CD14-positive monocyte (primary cell): ENCODE results near the gene SLC39A3. TPM values are rescaled to one million over a fixed set of nuclear protein-coding genes. Genes with fewer than 3 reads are reported as not detected.

ENCODE experiments used
- DNase-seq, 3 donors: peaks; one replicate each; pipeline ENCODE4 v3.0.0-alpha.2; 2011 to 2022
- H2AFZ ChIP-seq: 2 replicates; pipeline ENCODE4 v1.6.0; 2012; ENCODE audit warnings: mild to moderate bottlenecking, low read depth, low read length, inconsistent platforms; ENCODE audit not compliant: insufficient read depth, poor library complexity, severe bottlenecking
- H3K27ac ChIP-seq, 2 donors: 1 replicate in 1 of 2; 2 replicates in 1 of 2; pipeline ENCODE4 v1.5.1; 2012 to 2013; ENCODE audit warnings: low read length in 2 of 2, control low read depth in 1 of 2, inconsistent platforms in 1 of 2, low read depth in 1 of 2, mild to moderate bottlenecking in 1 of 2
- H3K27me3 ChIP-seq, 2 donors: one replicate each; pipeline versions ENCODE4 v1.6.0 to v1.6.1; 2011 to 2013; ENCODE audit warnings: low read length in 2 of 2; ENCODE audit not compliant: control insufficient read depth in 2 of 2, insufficient read depth in 2 of 2
- H3K36me3 ChIP-seq, 2 donors: replicated peaks in 1 of 2; 1 replicate in 1 of 2; 2 replicates in 1 of 2; pipeline versions ENCODE4 v1.5.1 to v1.6.1; 2012 to 2013; ENCODE audit warnings: low read length in 2 of 2, control low read depth in 1 of 2, inconsistent platforms in 1 of 2, mild to moderate bottlenecking in 1 of 2; ENCODE audit not compliant: insufficient read depth in 2 of 2, control insufficient read depth in 1 of 2
- H3K4me1 ChIP-seq, 2 donors: 1 replicate in 1 of 2; 2 replicates in 1 of 2; pipeline versions ENCODE4 v1.5.1 to v1.6.1; 2012 to 2013; ENCODE audit warnings: low read length in 2 of 2, control low read depth in 1 of 2, inconsistent platforms in 1 of 2, mild to moderate bottlenecking in 1 of 2, moderate library complexity in 1 of 2; ENCODE audit not compliant: insufficient read depth in 2 of 2, control insufficient read depth in 1 of 2
- H3K4me2 ChIP-seq: replicated peaks from 2 replicates; pipeline ENCODE3; 2012; ENCODE audit warnings: low read length, moderate library complexity, mild to moderate bottlenecking; ENCODE audit not compliant: poor library complexity, severe bottlenecking; ENCODE audit errors: extremely low read depth
- H3K4me3 ChIP-seq, 3 experiments: fragments of 200-600 bp in 1 of 3; sonication (generic) in 1 of 3; replicated peaks in 1 of 3; 1 replicate in 2 of 3; 2 replicates in 1 of 3; pipeline ENCODE4 v1.5.1; 2011 to 2013; ENCODE audit warnings: low read length in 3 of 3, mild to moderate bottlenecking in 3 of 3, control low read depth in 2 of 3, low read depth in 2 of 3, inconsistent platforms in 1 of 3, moderate library complexity in 1 of 3
- H3K79me2 ChIP-seq: 2 replicates; pipeline ENCODE4 v1.6.0; 2012; ENCODE audit warnings: mild to moderate bottlenecking, control low read depth, inconsistent platforms, low read length, moderate library complexity; ENCODE audit not compliant: insufficient read depth
- H3K9ac ChIP-seq: 2 replicates; pipeline ENCODE4 v1.6.0; 2017; ENCODE audit warnings: low read length, mild to moderate bottlenecking; ENCODE audit not compliant: insufficient read depth, poor library complexity, severe bottlenecking
- H3K9me3 ChIP-seq, 2 donors: replicated peaks in 1 of 2; 1 replicate in 1 of 2; 2 replicates in 1 of 2; pipeline versions ENCODE4 v1.5.1 to v1.6.1; 2012 to 2013; ENCODE audit warnings: low read length in 2 of 2, control low read depth in 1 of 2; ENCODE audit not compliant: control insufficient read depth in 1 of 2, insufficient read depth in 1 of 2
- H4K20me1 ChIP-seq: 2 replicates; pipeline ENCODE4 v1.6.0; 2012; ENCODE audit warnings: mild to moderate bottlenecking, low read length, control low read depth, moderate library complexity; ENCODE audit not compliant: insufficient read depth
- H3K27ac Mint-ChIP-seq, 7 donors: one replicate each; pipeline ENCODE4 v1.8.0; 2020; ENCODE audit warnings: mild to moderate bottlenecking in 7 of 7, mixed read lengths in 7 of 7, moderate library complexity in 6 of 7, inconsistent platforms in 2 of 7
- H3K27me3 Mint-ChIP-seq, 3 donors: one replicate each; pipeline ENCODE4 v1.8.0; 2021 to 2022; ENCODE audit warnings: low read depth in 3 of 3, mild to moderate bottlenecking in 3 of 3, mixed read lengths in 3 of 3, moderate library complexity in 3 of 3, inconsistent platforms in 1 of 3
- H3K36me3 Mint-ChIP-seq, 2 donors: one replicate each; pipeline ENCODE4 v1.8.0; 2020; ENCODE audit warnings: mixed read lengths in 2 of 2, inconsistent platforms in 1 of 2, mild to moderate bottlenecking in 1 of 2
- H3K4me1 Mint-ChIP-seq: one replicate; pipeline ENCODE4 v1.8.0; 2020; ENCODE audit warnings: mild to moderate bottlenecking, mixed read lengths
- H3K4me3 Mint-ChIP-seq, 2 donors: one replicate each; pipeline ENCODE4 v1.8.0; 2020; ENCODE audit warnings: mild to moderate bottlenecking in 2 of 2, mixed read lengths in 2 of 2, moderate library complexity in 1 of 2
- H3K9me3 Mint-ChIP-seq, 7 donors: one replicate each; pipeline ENCODE4 v1.8.0; 2020 to 2022; ENCODE audit warnings: mixed read lengths in 7 of 7, mild to moderate bottlenecking in 6 of 7, moderate library complexity in 6 of 7, inconsistent platforms in 2 of 7
- WGBS: methylation state at CpG from one replicate; pipeline ENCODE4 v1.1.5; 2013; ENCODE audit warnings: missing lambda C conversion rate; ENCODE audit not compliant: insufficient coverage; 5-methylcytosine and 5-hydroxymethylcytosine counted together
- intact Hi-C, 2 donors: fragments of 100-400 bp; cut with micrococcal nuclease; formaldehyde crosslinking; loops; one replicate each; pipeline versions ENCODE4 v1.15.0 to v1.15.1; 2023
- polyA plus RNA-seq, 3 donors: library from polyadenylated mRNA; depleted of rRNA in 1 of 3; unstranded in 2 of 3; stranded (reverse) in 1 of 3; fragments of 300-500 nt in 2 of 3; fragments of >200 nt in 1 of 3; fragmentation: Illumina TruSeq in 2 of 3; gene quantifications; 1 replicate in 2 of 3; 2 replicates in 1 of 3; pipeline ENCODE4 v1.2.3, GENCODE V29; 2012 to 2021
- TF ChIP-seq, protein P1 (sequence below): fragments of 200-600 bp; IDR thresholded peaks from one replicate; pipeline ENCODE4 v1.8.0; 2022; ENCODE audit warnings: antibody characterized with exemption, mild to moderate bottlenecking

SLC39A3 gene
- polyA plus RNA-seq, 3 donors = 14.2 to 39.5 (median 37.0) TPM

DNA sequence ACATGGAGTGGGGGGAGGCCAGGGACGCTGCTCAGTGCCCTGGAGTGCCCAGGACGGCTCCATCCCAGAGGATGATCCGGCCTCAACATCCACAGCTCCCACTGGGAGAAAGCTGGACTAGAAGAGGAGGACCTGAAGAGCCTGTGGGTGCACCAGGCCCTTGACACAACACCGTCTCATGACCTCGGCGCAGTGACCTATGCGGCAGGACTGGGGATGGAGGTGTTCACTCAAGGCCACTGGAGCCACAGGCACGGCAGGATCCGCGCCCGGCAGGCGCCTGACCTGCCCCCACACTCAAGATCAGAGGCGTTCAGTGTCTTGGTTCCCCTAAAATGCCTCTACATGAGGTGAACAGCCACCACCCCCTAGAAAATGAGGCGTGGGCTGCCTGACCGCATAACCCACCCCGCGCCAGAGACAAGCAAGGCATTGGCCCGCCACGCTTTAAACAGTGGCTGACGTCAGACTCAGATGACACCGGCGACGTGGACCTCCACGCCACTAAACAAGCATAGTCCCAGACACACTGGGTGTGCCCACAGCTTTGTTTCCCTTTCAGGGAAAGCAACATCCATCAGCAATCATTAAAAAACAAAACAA lies 35.2 kb upstream of the SLC39A3 start:
- intact Hi-C loops = no loop called here
- peak in 1 of 3 donors; percentile 50 for DNase-seq
- TF ChIP-seq, protein P1, sequence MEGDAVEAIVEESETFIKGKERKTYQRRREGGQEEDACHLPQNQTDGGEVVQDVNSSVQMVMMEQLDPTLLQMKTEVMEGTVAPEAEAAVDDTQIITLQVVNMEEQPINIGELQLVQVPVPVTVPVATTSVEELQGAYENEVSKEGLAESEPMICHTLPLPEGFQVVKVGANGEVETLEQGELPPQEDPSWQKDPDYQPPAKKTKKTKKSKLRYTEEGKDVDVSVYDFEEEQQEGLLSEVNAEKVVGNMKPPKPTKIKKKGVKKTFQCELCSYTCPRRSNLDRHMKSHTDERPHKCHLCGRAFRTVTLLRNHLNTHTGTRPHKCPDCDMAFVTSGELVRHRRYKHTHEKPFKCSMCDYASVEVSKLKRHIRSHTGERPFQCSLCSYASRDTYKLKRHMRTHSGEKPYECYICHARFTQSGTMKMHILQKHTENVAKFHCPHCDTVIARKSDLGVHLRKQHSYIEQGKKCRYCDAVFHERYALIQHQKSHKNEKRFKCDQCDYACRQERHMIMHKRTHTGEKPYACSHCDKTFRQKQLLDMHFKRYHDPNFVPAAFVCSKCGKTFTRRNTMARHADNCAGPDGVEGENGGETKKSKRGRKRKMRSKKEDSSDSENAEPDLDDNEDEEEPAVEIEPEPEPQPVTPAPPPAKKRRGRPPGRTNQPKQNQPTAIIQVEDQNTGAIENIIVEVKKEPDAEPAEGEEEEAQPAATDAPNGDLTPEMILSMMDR = no peak
- H3K36me3 Mint-ChIP-seq = peaks cover 15 to 43% of the 10 kb centered on the region in 2 donors
- H3K4me3 ChIP-seq = peak overlapping the region in 2 of 3 experiments; percentile 44 to 64
- no peaks in the 10 kb centered on the region for H3K27me3 ChIP-seq
- H4K20me1 ChIP-seq = peaks cover 44% of the 10 kb centered on the region
- H3K9me3 ChIP-seq = no peaks in the 10 kb centered on the region
- peak overlapping the region; percentile 82 to 95 for H3K4me3 Mint-ChIP-seq
- H3K79me2 ChIP-seq = peaks cover 87% of the 10 kb centered on the region
- H3K9ac ChIP-seq = peak overlapping the region; percentile 72
- no peaks in the 10 kb centered on the region for H3K9me3 Mint-ChIP-seq
- peak overlapping the region; percentile 90 to 98 for H3K27ac ChIP-seq
- 69% methylated on average over 18 of the region's 24 CpGs for WGBS
- H3K4me1 ChIP-seq = peaks cover 28 to 32% of the 10 kb centered on the region in 2 donors
- peaks cover 29% of the 10 kb centered on the region for H3K4me1 Mint-ChIP-seq
- H3K36me3 ChIP-seq = peaks cover 3 to 23% of the 10 kb centered on the region in 2 donors
- H3K27ac Mint-ChIP-seq = peak overlapping the region; percentile 97 to 99 (median 99)
- H3K4me2 ChIP-seq = peak overlapping the region; percentile 62
- H2AFZ ChIP-seq = no peak overlapping the region
- H3K27me3 Mint-ChIP-seq = peaks cover 0 to 2% (median 2%) of the 10 kb centered on the region in 3 donors

DNA sequence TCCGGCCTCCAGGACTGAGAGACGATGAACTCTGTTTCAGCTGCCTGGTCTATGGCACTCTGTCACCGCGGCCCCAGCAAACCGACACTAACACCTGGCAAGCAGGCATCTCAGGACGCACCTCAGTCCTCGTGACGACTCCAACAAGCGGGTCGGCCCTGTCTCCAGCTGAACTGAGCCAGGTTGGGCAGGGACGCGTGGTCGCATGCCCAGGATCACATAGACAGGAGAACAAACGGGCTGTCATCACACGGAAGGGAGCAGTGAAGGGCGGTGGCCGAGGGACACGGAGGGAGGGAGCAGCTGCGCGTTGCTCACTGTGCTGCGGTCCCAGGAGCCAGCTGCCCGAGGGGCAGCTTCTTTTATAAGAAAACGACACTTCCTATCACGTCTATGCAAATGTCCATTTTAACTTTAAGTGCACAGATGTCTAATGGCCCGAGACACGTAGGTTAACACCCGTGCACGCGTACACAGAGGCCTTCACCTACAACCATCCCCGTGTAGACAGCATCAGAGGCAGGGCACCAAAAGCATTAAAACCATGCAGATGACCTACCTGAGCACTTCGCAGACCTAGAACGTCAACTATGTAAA lies 34.4 kb upstream of the SLC39A3 start:
- H3K27ac Mint-ChIP-seq = peak overlapping the region in 6 of 7 donors; percentile 73 to 99 (median 98)
- H3K9me3 Mint-ChIP-seq = peaks cover 0 to 1% (median 0%) of the 10 kb centered on the region in 7 donors
- no peak for DNase-seq
- H3K27me3 Mint-ChIP-seq = peaks cover 0 to 2% (median 2%) of the 10 kb centered on the region in 3 donors
- no peak overlapping the region for H3K9ac ChIP-seq
- intact Hi-C loops = no loop called here
- peaks cover 48% of the 10 kb centered on the region for H4K20me1 ChIP-seq
- peaks cover 34 to 38% of the 10 kb centered on the region in 2 donors for H3K4me1 ChIP-seq
- no peak overlapping the region for H2AFZ ChIP-seq
- WGBS = 95% methylated on average over 32 of the region's 32 CpGs
- H3K27me3 ChIP-seq = no peaks in the 10 kb centered on the region
- H3K4me3 ChIP-seq = no peak overlapping the region
- no peak overlapping the region for H3K4me3 Mint-ChIP-seq
- no peak overlapping the region for H3K4me2 ChIP-seq
- TF ChIP-seq, protein P1 = no peak
- H3K36me3 ChIP-seq = peaks cover under 1 to 20% of the 10 kb centered on the region in 2 donors
- H3K79me2 ChIP-seq = peaks cover 84% of the 10 kb centered on the region
- peaks cover 15 to 38% of the 10 kb centered on the region in 2 donors for H3K36me3 Mint-ChIP-seq
- no peaks in the 10 kb centered on the region for H3K9me3 ChIP-seq
- peak overlapping the region; percentile 90 to 98 for H3K27ac ChIP-seq
- H3K4me1 Mint-ChIP-seq = peaks cover 30% of the 10 kb centered on the region
